Activated naive CD8-positive, alpha-beta T cell treated with anti-CD3 and anti-CD28 coated beads, Interleukin-2, amount 10 ng/mL, durations not matched to agents 7 days and 5 days (primary cell): ENCODE results near the gene FAM210B. TPM values are rescaled to one million over a fixed set of nuclear protein-coding genes. Genes with fewer than 3 reads are reported as not detected.

Source experiments
- ATAC-seq: fragments of 150-1000 bp; cut with Tn5 transposase; one replicate; pipeline ENCODE4 v1.10.0; 2021; ENCODE audit warnings: low read depth, moderate library complexity
- POLR2A ChIA-PET: fragments of 350-600 bp; sonication (Branson Sonifier 250); formaldehyde crosslinking; loops from one replicate; lab custom pipeline; 2021; ENCODE audit warnings: antibody characterized with exemption; lab: Charles Lee
- DNase-seq: peaks from one replicate; pipeline ENCODE4 v3.0.0; 2021
- H3K27ac Mint-ChIP-seq: one replicate; pipeline ENCODE4 v1.8.0; 2022; ENCODE audit warnings: mild to moderate bottlenecking, mixed read lengths
- H3K27me3 Mint-ChIP-seq: one replicate; pipeline ENCODE4 v1.8.0; 2022; ENCODE audit warnings: mild to moderate bottlenecking, moderate library complexity, mixed read lengths
- H3K36me3 Mint-ChIP-seq: one replicate; pipeline ENCODE4 v1.8.0; 2021; ENCODE audit warnings: mild to moderate bottlenecking, mixed read lengths
- H3K4me1 Mint-ChIP-seq: one replicate; pipeline ENCODE4 v1.8.0; 2021; ENCODE audit warnings: mixed read lengths
- H3K4me3 Mint-ChIP-seq: one replicate; pipeline ENCODE4 v1.8.0; 2022; ENCODE audit warnings: mild to moderate bottlenecking, moderate library complexity, mixed read lengths
- H3K9me3 Mint-ChIP-seq: one replicate; pipeline ENCODE4 v1.8.0; 2021; ENCODE audit warnings: mixed read lengths
- total RNA-seq, 2 experiments: library from RNA; stranded (reverse); gene quantifications; one replicate each; pipeline ENCODE4 v1.2.3, GENCODE V29; 2021

Gene FAM210B
- total RNA-seq, 2 experiments from 2014 or later = 10.9 to 13.6 TPM

- DNase-seq (no peak), ATAC-seq (no peak)
- Mint-ChIP-seq H3K9me3 (no peaks in the 10 kb centered on the region), H3K4me3 (no peak overlapping the region), H3K27me3 (no peaks in the 10 kb centered on the region), H3K27ac (no peak overlapping the region), H3K4me1 (peaks cover 7% of the 10 kb centered on the region), H3K36me3 (peaks cover 32% of the 10 kb centered on the region)
- POLR2A ChIA-PET = interaction anchor here (1.2 kb wide), 1 partner anchor 23 kb away, joined by 3 read pairs; the partner anchor contains the start of genes AURKA and CSTF1
Measured at GRCh38 chr20:56369179-56369578, 10.4 kb downstream of the FAM210B start.

GRCh38 chr20:56371977-56372376 is 13.2 kb downstream of the FAM210B start:
- DNase-seq (no peak), ATAC-seq (no peak)
- POLR2A ChIA-PET = interaction anchor here (0.9 kb wide), 1 partner anchor 20 kb away, joined by 3 read pairs; the partner anchor contains the start of gene AURKA
- Mint-ChIP-seq H3K27ac (no peak overlapping the region), H3K27me3 (no peaks in the 10 kb centered on the region), H3K4me3 (no peak overlapping the region), H3K36me3 (peaks cover 48% of the 10 kb centered on the region), H3K4me1 (peaks cover 17% of the 10 kb centered on the region), H3K9me3 (no peaks in the 10 kb centered on the region)

- peak overlapping the region; percentile 37 for H3K27ac Mint-ChIP-seq
- POLR2A ChIA-PET = interaction anchor here (0.7 to 0.9 kb wide), 2 partner anchors 19 to 43 kb away, joined by 3 to 4 read pairs; partner anchors contain the start of gene AURKA
- peaks cover 55% of the 10 kb centered on the region for H3K36me3 Mint-ChIP-seq
- no peaks in the 10 kb centered on the region for H3K9me3 Mint-ChIP-seq
- DNase-seq (no peak), ATAC-seq (no peak)
- no peak overlapping the region for H3K4me3 Mint-ChIP-seq
- no peaks in the 10 kb centered on the region for H3K27me3 Mint-ChIP-seq
- H3K4me1 Mint-ChIP-seq = peaks cover 21% of the 10 kb centered on the region
Measured at GRCh38 chr20:56372850-56373249, 14.1 kb downstream of the FAM210B start.

- Mint-ChIP-seq H3K27ac (no peak overlapping the region), H3K27me3 (no peaks in the 10 kb centered on the region), H3K9me3 (no peaks in the 10 kb centered on the region), H3K4me3 (no peak overlapping the region), H3K36me3 (peaks cover 64% of the 10 kb centered on the region), H3K4me1 (peaks cover 27% of the 10 kb centered on the region)
- DNase-seq = no peak
- POLR2A ChIA-PET = no interaction called here
- ATAC-seq = no peak
Measured at GRCh38 chr20:56373942-56374341, 15.2 kb downstream of the FAM210B start.

- peak overlapping the region; percentile 0 for H3K27ac Mint-ChIP-seq
- DNase-seq = no peak
- POLR2A ChIA-PET = no interaction called here
- peaks cover 35% of the 10 kb centered on the region for H3K4me1 Mint-ChIP-seq
- H3K27me3 Mint-ChIP-seq = no peaks in the 10 kb centered on the region
- H3K4me3 Mint-ChIP-seq = no peak overlapping the region
- H3K36me3 Mint-ChIP-seq = peaks cover 60% of the 10 kb centered on the region
- no peaks in the 10 kb centered on the region for H3K9me3 Mint-ChIP-seq
- no peak for ATAC-seq
Measured at GRCh38 chr20:56376331-56376730, 17.6 kb downstream of the FAM210B start.

- no peak for DNase-seq
- ATAC-seq = no peak
- no peaks in the 10 kb centered on the region for H3K27me3 Mint-ChIP-seq
- H3K4me3 Mint-ChIP-seq = no peak overlapping the region
- H3K27ac Mint-ChIP-seq = no peak overlapping the region
- peaks cover 69% of the 10 kb centered on the region for H3K36me3 Mint-ChIP-seq
- POLR2A ChIA-PET = interaction anchor here (1.5 kb wide), 1 partner anchor 14 kb away, joined by 3 read pairs; the partner anchor contains the start of genes AURKA and CSTF1
- H3K9me3 Mint-ChIP-seq = no peaks in the 10 kb centered on the region
- H3K4me1 Mint-ChIP-seq = peaks cover 41% of the 10 kb centered on the region
Measured at GRCh38 chr20:56378386-56378785, 19.6 kb downstream of the FAM210B start.

- DNase-seq = no peak
- H3K27ac Mint-ChIP-seq = no peak overlapping the region
- no peaks in the 10 kb centered on the region for H3K9me3 Mint-ChIP-seq
- POLR2A ChIA-PET = no interaction called here
- H3K36me3 Mint-ChIP-seq = peaks cover 68% of the 10 kb centered on the region
- no peak overlapping the region for H3K4me3 Mint-ChIP-seq
- peaks cover 50% of the 10 kb centered on the region for H3K4me1 Mint-ChIP-seq
- H3K27me3 Mint-ChIP-seq = no peaks in the 10 kb centered on the region
- no peak for ATAC-seq
Measured at GRCh38 chr20:56380375-56380774, 21.6 kb downstream of the FAM210B start.

GRCh38 chr20:56381501-56381900 is 22.7 kb downstream of the FAM210B start:
- Mint-ChIP-seq H3K36me3 (peaks cover 63% of the 10 kb centered on the region), H3K27ac (no peak overlapping the region), H3K27me3 (no peaks in the 10 kb centered on the region), H3K4me1 (peaks cover 50% of the 10 kb centered on the region), H3K4me3 (no peak overlapping the region), H3K9me3 (no peaks in the 10 kb centered on the region)
- ATAC-seq = no peak
- no peak for DNase-seq
- POLR2A ChIA-PET = no interaction called here

GRCh38 chr20:56382696-56383095 is 23.9 kb downstream of the FAM210B start:
- Mint-ChIP-seq H3K27ac (peak overlapping the region; percentile 15), H3K4me3 (no peak overlapping the region), H3K27me3 (no peaks in the 10 kb centered on the region), H3K9me3 (no peaks in the 10 kb centered on the region), H3K4me1 (peaks cover 49% of the 10 kb centered on the region), H3K36me3 (peaks cover 59% of the 10 kb centered on the region)
- no peak for ATAC-seq
- POLR2A ChIA-PET = interaction anchor here (1.3 kb wide), 1 partner anchor 9 kb away, joined by 6 read pairs; the partner anchor contains the start of genes AURKA and CSTF1
- DNase-seq = no peak

GRCh38 chr20:56383334-56383733 is 24.6 kb downstream of the FAM210B start:
- H3K4me1 Mint-ChIP-seq = peaks cover 48% of the 10 kb centered on the region
- no peak overlapping the region for H3K4me3 Mint-ChIP-seq
- H3K9me3 Mint-ChIP-seq = no peaks in the 10 kb centered on the region
- H3K36me3 Mint-ChIP-seq = peaks cover 58% of the 10 kb centered on the region
- POLR2A ChIA-PET = interaction anchor here (1.3 kb wide), 1 partner anchor 8 kb away, joined by 6 read pairs; the partner anchor contains the start of genes AURKA and CSTF1
- DNase-seq = no peak
- H3K27me3 Mint-ChIP-seq = no peaks in the 10 kb centered on the region
- ATAC-seq = no peak
- H3K27ac Mint-ChIP-seq = no peak overlapping the region

- Mint-ChIP-seq H3K27ac (peak overlapping the region; percentile 8), H3K27me3 (no peaks in the 10 kb centered on the region), H3K36me3 (peaks cover 62% of the 10 kb centered on the region), H3K4me3 (no peak overlapping the region), H3K9me3 (no peaks in the 10 kb centered on the region), H3K4me1 (peaks cover 54% of the 10 kb centered on the region)
- POLR2A ChIA-PET = no interaction called here
- no peak for DNase-seq
- ATAC-seq = no peak
Measured at GRCh38 chr20:56385130-56385529, 26.4 kb downstream of the FAM210B start.

GRCh38 chr20:56386219-56386618 is 27.4 kb downstream of the FAM210B start:
- no peaks in the 10 kb centered on the region for H3K27me3 Mint-ChIP-seq
- no peak overlapping the region for H3K27ac Mint-ChIP-seq
- peaks cover 62% of the 10 kb centered on the region for H3K36me3 Mint-ChIP-seq
- no peak for DNase-seq
- no peak overlapping the region for H3K4me3 Mint-ChIP-seq
- H3K4me1 Mint-ChIP-seq = peaks cover 54% of the 10 kb centered on the region
- H3K9me3 Mint-ChIP-seq = no peaks in the 10 kb centered on the region
- ATAC-seq = no peak
- POLR2A ChIA-PET = no interaction called here

GRCh38 chr20:56388882-56389281 is 30.1 kb downstream of the FAM210B start:
- no peak for DNase-seq
- Mint-ChIP-seq H3K27me3 (no peaks in the 10 kb centered on the region), H3K4me1 (peaks cover 46% of the 10 kb centered on the region), H3K9me3 (no peaks in the 10 kb centered on the region), H3K27ac (peak overlapping the region; percentile 3), H3K36me3 (peaks cover 48% of the 10 kb centered on the region), H3K4me3 (no peak overlapping the region)
- POLR2A ChIA-PET = no interaction called here
- ATAC-seq = no peak

GRCh38 chr20:56389807-56390206 is 31.0 kb downstream of the FAM210B start:
- Mint-ChIP-seq H3K27ac (peak overlapping the region; percentile 2), H3K4me1 (peaks cover 44% of the 10 kb centered on the region), H3K9me3 (no peaks in the 10 kb centered on the region), H3K36me3 (peaks cover 48% of the 10 kb centered on the region), H3K27me3 (no peaks in the 10 kb centered on the region), H3K4me3 (no peak overlapping the region)
- ATAC-seq (no peak), DNase-seq (no peak)
- POLR2A ChIA-PET = no interaction called here
